Aorta (tissue), 5 donors: ENCODE data around the gene CAB39. TPM values are rescaled to one million over a fixed set of nuclear protein-coding genes. Genes with fewer than 3 reads are reported as not detected.

Experiments
- ATAC-seq: fragments of 200-7000 bp; cut with Tn5 transposase; one replicate; pipeline ENCODE4 v1.9.1; 2022; ENCODE audit warnings: moderate library complexity; ENCODE audit not compliant: low FRiP score
- DNase-seq, 2 donors: peaks; one replicate each; pipeline ENCODE4 v3.0.0-alpha.2; 2020
- H3K27ac ChIP-seq, 2 donors: one replicate each; pipeline ENCODE4 v1.5.1; 2013; ENCODE audit warnings: low read length in 2 of 2, mild to moderate bottlenecking in 2 of 2, moderate library complexity in 2 of 2, control low read depth in 1 of 2, inconsistent platforms in 1 of 2, low read depth in 1 of 2
- H3K27me3 ChIP-seq, 2 donors: one replicate each; pipeline ENCODE4 v1.6.1; 2013; ENCODE audit warnings: control low read depth in 1 of 2, low read length in 1 of 2, mild to moderate bottlenecking in 1 of 2, moderate library complexity in 1 of 2; ENCODE audit not compliant: insufficient read depth in 2 of 2, control insufficient read depth in 1 of 2
- H3K36me3 ChIP-seq, 2 donors: one replicate each; pipeline ENCODE4 v1.6.1; 2013; ENCODE audit warnings: control low read depth in 1 of 2, low read length in 1 of 2, mild to moderate bottlenecking in 1 of 2; ENCODE audit not compliant: insufficient read depth in 2 of 2, control insufficient read depth in 1 of 2
- H3K4me1 ChIP-seq, 2 donors: one replicate each; pipeline ENCODE4 v1.6.1; 2013; ENCODE audit warnings: low read length in 2 of 2, control low read depth in 1 of 2, mild to moderate bottlenecking in 1 of 2, moderate library complexity in 1 of 2; ENCODE audit not compliant: insufficient read depth in 2 of 2, control insufficient read depth in 1 of 2
- H3K4me3 ChIP-seq, 2 donors: one replicate each; pipeline ENCODE4 v1.5.1; 2013; ENCODE audit warnings: low read length in 2 of 2, control low read depth in 1 of 2, mild to moderate bottlenecking in 1 of 2
- H3K9me3 ChIP-seq: one replicate; pipeline ENCODE4 v1.6.1; 2013; ENCODE audit warnings: mild to moderate bottlenecking, low read length; ENCODE audit not compliant: control insufficient read depth
- WGBS, 2 donors: extraction: QIAGEN DNeasy Blood & Tissue Kit; methylation state at CpG; one replicate each; pipeline ENCODE4 v1.1.7; 2013; 5-methylcytosine and 5-hydroxymethylcytosine counted together
- intact Hi-C, 2 donors: fragments of 100-400 bp; cut with DNase I; formaldehyde crosslinking; loops; one replicate each; pipeline versions ENCODE4 v1.14.2 to v1.15.0; 2022
- polyA plus RNA-seq, 2 donors: library from polyadenylated mRNA; stranded (reverse); fragments of 200-250 nt; gene quantifications; one replicate each; pipeline ENCODE4 v1.2.3, GENCODE V29; 2013
- total RNA-seq, 2 donors: library from RNA; stranded (reverse); fragmentation: NEBNext Ultra II Directional; extraction: Animal tissue kit (Norgen Biotek cat#: 25700); gene quantifications; one replicate each; pipeline ENCODE4 v1.2.1, GENCODE V29; 2021
- donor health status: healthy with polysubstance abuse.
- donor health status: Bipolar disorder and iron deficiency.
- donor health status: DM: no; HTN: no; CAD: no.
- donor health status: DM: no; HTN: no; CAD: no.
- donor health status: DM: yes; HTN: yes; CAD: no.

The CAB39 gene
- total and polyA plus RNA-seq, 4 donors = 27.3 to 81.1 (median 69.1) TPM

DNA sequence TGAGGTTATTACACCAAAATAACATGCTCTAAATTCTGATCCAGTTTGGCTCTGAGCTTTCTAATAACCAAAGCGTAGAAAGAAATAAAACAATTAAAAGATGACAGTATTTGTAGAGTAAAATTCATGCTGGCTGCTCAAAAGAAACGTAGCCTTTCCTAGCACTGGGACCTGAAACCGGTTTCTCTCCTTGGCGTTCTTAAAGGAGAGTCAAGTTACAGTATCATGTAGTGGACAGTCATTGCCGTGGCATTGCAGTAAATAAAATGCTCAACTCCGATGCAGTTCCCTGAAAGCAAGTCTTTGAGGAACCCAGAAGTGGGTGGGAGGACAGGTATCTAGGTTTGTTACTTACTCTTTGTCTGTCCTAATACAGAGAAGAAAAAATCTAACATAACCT lies 99.4 kb downstream of the CAB39 start:
- intact Hi-C loops = no loop called here
- H3K36me3 ChIP-seq = peaks cover 2 to 8% of the 10 kb centered on the region in 2 donors
- ATAC-seq (no peak), DNase-seq (no peak)
- 87 to 93% methylated on average over 6 of the region's 6 CpGs for WGBS, 2 donors
- no peaks in the 10 kb centered on the region for H3K27me3 ChIP-seq
- H3K4me3 ChIP-seq = no peak overlapping the region
- no peaks in the 10 kb centered on the region for H3K9me3 ChIP-seq
- H3K27ac ChIP-seq = no peak overlapping the region
- no peaks in the 10 kb centered on the region for H3K4me1 ChIP-seq

DNA sequence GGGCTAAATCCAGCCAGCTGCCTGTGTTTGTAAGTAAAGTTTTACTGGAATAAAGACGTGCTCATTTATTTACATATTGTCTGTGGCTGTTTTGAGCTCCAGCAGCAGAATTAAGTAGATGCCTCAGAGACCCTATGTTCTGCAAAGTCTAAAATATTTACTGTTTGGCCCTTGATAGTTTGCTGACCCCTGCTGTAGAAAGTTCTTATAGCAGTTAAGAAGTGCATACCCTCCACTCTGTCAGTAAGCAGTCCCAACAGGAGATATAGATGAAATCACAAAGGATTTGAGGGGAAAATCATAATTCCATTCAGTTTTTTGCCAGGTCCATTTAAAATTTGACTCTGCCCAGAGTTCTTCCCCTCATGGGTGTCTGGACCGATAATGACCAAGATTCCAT lies 102.0 kb downstream of the CAB39 start:
- intact Hi-C loops = no loop called here
- WGBS, 2 donors = 58 to 62% methylated on average over 2 of the region's 2 CpGs
- Histone ChIP-seq H3K4me3 (no peak overlapping the region), H3K27me3 (no peaks in the 10 kb centered on the region), H3K27ac (no peak overlapping the region), H3K36me3 (peaks cover 2 to 9% of the 10 kb centered on the region in 2 donors), H3K4me1 (no peaks in the 10 kb centered on the region), H3K9me3 (no peaks in the 10 kb centered on the region)
- ATAC-seq (no peak), DNase-seq (no peak)

DNA sequence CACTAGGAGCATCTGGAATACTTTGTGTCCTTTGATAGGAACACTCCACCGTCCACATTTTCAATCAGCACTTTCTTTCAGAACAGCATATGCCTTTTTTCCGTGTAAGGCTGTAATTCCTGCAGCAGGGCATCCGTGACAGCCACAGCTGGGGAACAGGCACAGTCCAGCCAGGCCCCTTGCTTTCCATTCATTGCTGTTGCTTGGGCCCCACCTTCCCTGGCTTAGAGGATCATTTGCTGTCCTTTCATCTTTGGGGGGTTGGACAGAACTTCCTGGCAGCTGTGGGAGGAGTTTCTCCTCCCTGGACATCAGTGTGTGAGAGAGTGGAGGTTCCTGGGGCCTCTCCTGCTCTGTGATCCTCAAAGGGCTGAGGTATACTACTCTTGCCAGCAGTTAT lies 102.4 kb downstream of the CAB39 start:
- no peak overlapping the region for H3K4me3 ChIP-seq
- H3K9me3 ChIP-seq = no peaks in the 10 kb centered on the region
- ATAC-seq (no peak), DNase-seq (no peak)
- peaks cover 2 to 9% of the 10 kb centered on the region in 2 donors for H3K36me3 ChIP-seq
- intact Hi-C loops = no loop called here
- H3K27ac ChIP-seq = no peak overlapping the region
- H3K27me3 ChIP-seq = no peaks in the 10 kb centered on the region
- WGBS, 2 donors = 72 to 77% methylated on average over 3 of the region's 3 CpGs
- H3K4me1 ChIP-seq = no peaks in the 10 kb centered on the region

DNA sequence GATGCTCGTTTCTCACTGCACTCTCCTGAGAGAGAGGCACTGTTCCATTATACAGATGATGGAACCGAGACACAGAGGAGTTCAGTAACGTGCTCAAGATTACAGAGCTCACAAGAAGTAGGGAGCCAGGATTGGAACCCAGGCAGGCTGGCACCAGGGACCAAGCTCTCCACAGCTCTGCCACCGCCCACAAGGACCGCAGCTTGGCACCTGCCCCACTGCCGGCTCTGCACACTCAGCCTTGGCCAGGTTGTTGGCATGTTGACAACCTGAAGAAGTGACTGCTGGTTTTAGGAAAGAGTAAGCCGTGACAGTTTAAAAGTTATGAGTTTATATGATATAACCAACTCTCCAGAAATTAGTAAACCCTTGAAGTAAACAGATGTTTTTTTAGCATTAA lies 104.1 kb downstream of the CAB39 start:
- Histone ChIP-seq H3K27ac (peak overlapping the region in 1 of 2 donors; percentile 33), H3K9me3 (no peaks in the 10 kb centered on the region), H3K36me3 (peaks cover 2 to 9% of the 10 kb centered on the region in 2 donors), H3K4me3 (no peak overlapping the region), H3K4me1 (no peaks in the 10 kb centered on the region), H3K27me3 (no peaks in the 10 kb centered on the region)
- 15 to 21% methylated on average over 7 of the region's 7 CpGs for WGBS, 2 donors
- intact Hi-C loops = no loop called here
- no peak for ATAC-seq
- DNase-seq = peak in 1 of 2 donors; percentile 70

- no peak for ATAC-seq
- 97 to 100% methylated on average over 1 of the region's 1 CpG for WGBS, 2 donors
- Histone ChIP-seq H3K27me3 (no peaks in the 10 kb centered on the region), H3K4me1 (no peaks in the 10 kb centered on the region), H3K4me3 (no peak overlapping the region), H3K36me3 (peaks cover 0 to 9% of the 10 kb centered on the region in 2 donors), H3K9me3 (no peaks in the 10 kb centered on the region), H3K27ac (no peak overlapping the region)
- intact Hi-C loops = no loop called here
- DNase-seq = no peak
These were observed 106.8 kb downstream of the CAB39 start for GRCh38 chr2:230819433-230819832.

GRCh38 chr2:230821261-230821990 lies 108.8 kb downstream of the CAB39 start:
- ATAC-seq (no peak), DNase-seq (no peak)
- Histone ChIP-seq H3K9me3 (no peaks in the 10 kb centered on the region), H3K27me3 (no peaks in the 10 kb centered on the region), H3K27ac (no peak overlapping the region), H3K4me3 (no peak overlapping the region), H3K36me3 (peaks cover 0 to 7% of the 10 kb centered on the region in 2 donors), H3K4me1 (no peaks in the 10 kb centered on the region)
- intact Hi-C loops = loop anchor here (10.0 kb wide), 1 partner anchor 233 kb away; the partner anchor contains the start of gene PSMD1 (in 2 of the 2)
- WGBS, 2 donors = 67 to 69% methylated on average over 18 of the region's 18 CpGs

- DNase-seq (no peak), ATAC-seq (peak; percentile 19)
- intact Hi-C loops = loop anchor here (10.0 kb wide), 1 partner anchor 233 kb away; the partner anchor contains the start of gene PSMD1 (in 2 of the 2)
- Histone ChIP-seq H3K4me1 (no peaks in the 10 kb centered on the region), H3K27ac (no peak overlapping the region), H3K9me3 (no peaks in the 10 kb centered on the region), H3K27me3 (no peaks in the 10 kb centered on the region), H3K36me3 (peaks cover 0 to 4% of the 10 kb centered on the region in 2 donors), H3K4me3 (no peak overlapping the region)
- WGBS, 2 donors = 89% methylated on average over 13 of the region's 13 CpGs
These were observed 109.4 kb downstream of the CAB39 start for GRCh38 chr2:230821991-230822520.

DNA sequence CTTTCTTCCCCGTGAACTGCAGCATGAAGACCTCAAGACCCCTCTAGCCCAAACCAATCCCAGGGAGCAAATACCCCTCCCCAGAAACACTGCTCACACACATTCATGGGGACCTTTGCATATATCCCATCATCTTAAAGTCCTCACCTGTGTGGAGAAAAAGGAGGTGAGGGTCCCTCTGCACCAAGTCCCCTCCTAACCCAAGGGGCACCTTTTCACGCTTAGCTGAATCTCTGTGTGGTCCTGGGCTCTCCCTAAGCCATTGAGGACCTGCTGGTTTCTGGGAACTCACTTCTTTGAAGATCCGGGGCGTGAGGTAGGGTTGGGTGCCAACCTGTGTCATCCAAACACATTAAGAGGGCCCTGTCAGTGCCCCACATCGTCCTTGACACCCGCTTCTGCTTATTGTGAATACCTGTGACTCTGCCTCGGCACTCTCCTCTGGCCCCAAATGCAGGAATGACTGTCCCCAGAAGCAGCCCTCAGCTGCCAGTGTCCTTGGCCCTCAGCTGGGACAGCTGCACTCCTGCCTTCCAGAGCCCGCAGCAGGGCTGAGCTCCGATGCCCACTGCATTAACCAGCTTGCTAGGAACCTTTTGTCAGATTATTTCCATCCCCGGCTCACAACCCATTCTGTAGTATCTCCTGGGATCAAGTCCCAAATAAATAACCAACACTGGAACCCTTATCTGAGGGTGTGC lies 110.8 kb downstream of the CAB39 start:
- ATAC-seq = no peak
- Histone ChIP-seq H3K4me1 (no peaks in the 10 kb centered on the region), H3K9me3 (no peaks in the 10 kb centered on the region), H3K4me3 (no peak overlapping the region), H3K27me3 (no peaks in the 10 kb centered on the region), H3K27ac (no peak overlapping the region), H3K36me3 (peaks cover 0 to 2% of the 10 kb centered on the region in 2 donors)
- DNase-seq = no peak
- intact Hi-C loops = loop anchor here (10.0 kb wide), 1 partner anchor 231 kb away; the partner anchor contains the start of gene PSMD1 (in 2 of the 2)
- WGBS, 2 donors = 53 to 60% methylated on average over 10 of the region's 10 CpGs
